SKM-1 treated with dmso at 0.1 percent for 144 hours (cell line): ENCODE data around the gene PTPRC.

Source experiments
- DNase-seq: peaks from one replicate; lab custom pipeline; 2025; ENCODE audit not compliant: unreplicated experiment; lab: John Stamatoyannopoulos, UW

The PTPRC gene

GRCh38 chr1:198643808-198644207 is 5.0 kb downstream of the PTPRC start:
- DNase-seq: no peak

DNA sequence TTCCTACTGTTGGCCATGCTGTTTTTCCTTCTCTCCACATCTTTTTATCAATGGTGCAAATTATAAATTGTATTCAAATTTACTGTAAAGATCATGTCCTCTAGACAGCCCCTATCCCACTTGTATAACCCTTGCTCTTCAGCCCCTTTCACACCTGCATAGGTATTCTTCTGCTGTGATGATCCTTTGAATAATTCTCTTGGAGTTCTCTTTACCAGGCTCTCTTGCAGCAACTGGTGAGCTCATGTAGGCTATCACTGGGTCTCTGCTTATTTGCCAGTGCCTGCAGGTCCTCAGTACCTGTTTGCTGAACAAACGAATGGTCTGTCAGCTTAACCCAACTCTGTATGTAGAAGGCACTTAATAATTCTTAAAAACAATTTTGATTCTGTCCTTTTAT is 8.2 kb downstream of the PTPRC start:
- DNase-seq: no peak

DNA sequence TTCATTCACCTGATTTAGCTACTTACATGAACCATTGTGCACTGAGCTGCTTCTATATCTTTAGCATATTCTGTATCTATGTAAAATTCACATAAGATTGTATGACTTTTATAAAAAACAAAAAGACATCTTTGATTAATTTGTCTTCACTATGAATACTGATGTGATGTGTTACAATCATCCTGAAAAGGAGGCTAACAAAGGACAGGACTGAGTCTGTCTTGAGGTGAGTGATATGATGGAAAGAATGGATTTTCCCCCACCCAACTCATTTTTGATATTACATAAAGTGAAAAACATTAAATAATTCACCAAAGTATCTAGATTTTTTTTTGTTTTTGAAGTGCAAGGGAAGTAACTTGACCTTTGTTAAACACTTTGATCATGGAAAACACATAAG is 9.8 kb downstream of the PTPRC start:
- DNase-seq: no peak

DNA sequence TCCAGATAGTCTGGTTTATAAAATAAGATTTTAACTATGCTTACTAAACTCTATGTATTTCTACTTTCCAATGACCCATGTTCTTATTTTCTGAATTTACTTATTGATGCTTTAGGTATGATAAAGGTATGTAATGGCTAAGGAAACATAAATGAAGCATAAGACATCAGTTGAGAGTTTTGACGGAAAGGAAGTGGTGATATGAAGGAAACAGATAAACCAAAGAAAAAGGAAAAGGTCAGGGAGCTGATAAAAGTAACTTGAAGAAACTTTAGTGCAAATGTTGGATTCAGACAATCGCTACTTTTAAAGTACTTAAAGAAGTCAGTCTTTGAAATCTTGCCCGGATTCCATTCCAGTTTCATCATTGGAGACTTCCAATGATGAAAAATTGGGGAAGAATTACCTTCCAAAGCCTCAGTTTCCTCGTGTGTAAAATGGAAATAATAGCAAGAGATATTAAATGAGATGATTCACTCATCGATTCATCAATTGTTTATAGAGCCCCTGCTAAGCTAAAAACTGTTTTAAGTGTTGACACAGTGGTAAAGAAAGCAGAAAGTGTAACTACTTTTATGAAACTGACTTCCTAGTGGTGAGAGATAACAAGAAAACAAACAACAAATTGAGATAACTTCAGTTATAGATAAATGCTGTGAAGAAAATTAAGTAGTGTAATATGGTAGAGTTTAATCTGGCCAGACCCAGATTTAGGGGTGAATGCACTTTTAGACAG is 10.6 kb downstream of the PTPRC start:
- no peak for DNase-seq

DNA sequence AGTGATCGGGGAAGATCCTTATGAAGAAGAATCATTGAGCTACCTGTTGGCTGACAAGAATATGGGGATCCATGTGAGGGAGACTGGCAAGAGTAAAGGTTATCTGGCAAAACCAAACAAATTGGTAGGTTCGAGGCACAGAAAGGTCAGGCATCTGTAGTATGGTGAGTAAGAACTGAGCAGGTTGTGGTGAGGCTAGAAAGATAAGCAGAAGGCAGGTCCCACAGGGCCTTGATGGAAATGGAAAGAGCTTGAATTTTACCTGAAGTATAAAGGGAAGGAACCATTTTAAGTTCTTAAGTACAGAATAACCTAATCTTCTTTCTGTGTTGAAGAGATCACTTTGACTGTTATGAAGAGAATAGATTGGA is 11.1 kb downstream of the PTPRC start:
- no peak for DNase-seq

DNA sequence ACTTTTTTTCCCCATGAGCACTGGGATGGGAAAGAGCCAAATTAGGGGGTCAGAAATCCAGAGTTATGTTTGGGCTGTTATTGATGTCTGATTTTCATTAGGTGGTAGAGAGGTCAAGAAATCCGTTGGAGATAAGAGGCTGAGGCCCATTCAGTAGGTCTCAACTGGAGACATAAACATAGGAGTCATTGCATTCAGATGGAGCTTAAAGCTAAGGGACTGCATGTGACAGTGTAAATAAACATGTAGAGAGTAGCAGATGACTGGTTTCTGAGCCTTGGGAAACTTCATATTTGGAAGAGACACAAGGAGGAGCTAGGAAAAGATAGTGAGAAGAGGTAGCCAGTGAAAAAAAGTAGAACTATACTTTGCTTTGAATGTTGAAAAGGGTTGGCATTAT is 11.7 kb downstream of the PTPRC start:
- DNase-seq: no peak

GRCh38 chr1:198651650-198652400 is 13.0 kb downstream of the PTPRC start:
- DNase-seq: peak; percentile 80

DNA sequence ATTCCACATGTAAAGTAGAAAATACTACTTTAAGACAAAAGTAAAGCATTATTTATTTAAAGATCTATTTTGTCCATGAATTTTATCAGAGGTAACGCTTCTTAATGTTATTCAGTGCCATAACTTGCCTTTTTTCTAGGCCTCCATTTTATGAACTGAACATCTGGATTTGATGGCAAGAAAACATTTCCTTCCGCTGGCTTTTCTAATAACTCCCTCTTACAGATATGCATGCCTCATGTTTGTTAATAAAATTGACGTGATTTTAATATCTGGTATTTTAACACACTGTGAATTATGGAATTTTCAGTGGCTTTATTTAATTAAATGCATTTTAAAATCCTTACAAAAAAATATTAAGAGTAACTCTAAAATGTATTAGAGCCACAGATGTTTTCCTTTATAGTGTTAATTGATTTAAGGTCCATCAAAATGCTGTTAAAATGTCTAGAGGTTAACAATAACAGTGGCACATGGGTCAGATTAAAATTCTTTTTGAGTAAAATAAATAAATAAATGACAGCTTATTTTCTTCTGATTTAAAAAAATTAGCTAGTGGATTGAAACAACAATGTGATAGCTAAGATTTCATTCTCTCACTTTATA is 15.1 kb downstream of the PTPRC start:
- DNase-seq: no peak

GRCh38 chr1:198655459-198656121 is 16.8 kb downstream of the PTPRC start:
- no peak for DNase-seq

DNA sequence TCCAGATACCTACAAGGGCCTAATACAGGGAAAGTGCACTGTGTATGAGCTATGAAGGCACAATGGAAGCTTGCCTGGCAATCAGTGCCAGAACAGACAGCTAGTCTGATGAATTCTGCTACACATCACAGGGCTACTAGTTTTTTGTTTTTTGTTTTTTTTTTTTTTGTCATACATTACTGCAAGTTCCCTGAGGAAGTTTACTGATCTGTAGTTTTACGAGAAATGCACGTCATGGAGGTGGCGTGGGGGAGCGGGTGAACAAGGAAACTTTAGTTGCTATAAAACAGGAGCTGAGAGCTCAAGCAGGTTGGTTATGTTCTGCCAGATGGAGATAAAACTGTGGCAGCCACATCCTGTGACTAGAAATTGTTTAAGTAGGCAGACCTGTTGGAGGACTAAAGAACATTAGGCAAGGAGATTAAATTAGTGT is 17.7 kb downstream of the PTPRC start:
- no peak for DNase-seq

GRCh38 chr1:198657550-198658064 is 18.8 kb downstream of the PTPRC start:
- DNase-seq: peak; percentile 89

DNA sequence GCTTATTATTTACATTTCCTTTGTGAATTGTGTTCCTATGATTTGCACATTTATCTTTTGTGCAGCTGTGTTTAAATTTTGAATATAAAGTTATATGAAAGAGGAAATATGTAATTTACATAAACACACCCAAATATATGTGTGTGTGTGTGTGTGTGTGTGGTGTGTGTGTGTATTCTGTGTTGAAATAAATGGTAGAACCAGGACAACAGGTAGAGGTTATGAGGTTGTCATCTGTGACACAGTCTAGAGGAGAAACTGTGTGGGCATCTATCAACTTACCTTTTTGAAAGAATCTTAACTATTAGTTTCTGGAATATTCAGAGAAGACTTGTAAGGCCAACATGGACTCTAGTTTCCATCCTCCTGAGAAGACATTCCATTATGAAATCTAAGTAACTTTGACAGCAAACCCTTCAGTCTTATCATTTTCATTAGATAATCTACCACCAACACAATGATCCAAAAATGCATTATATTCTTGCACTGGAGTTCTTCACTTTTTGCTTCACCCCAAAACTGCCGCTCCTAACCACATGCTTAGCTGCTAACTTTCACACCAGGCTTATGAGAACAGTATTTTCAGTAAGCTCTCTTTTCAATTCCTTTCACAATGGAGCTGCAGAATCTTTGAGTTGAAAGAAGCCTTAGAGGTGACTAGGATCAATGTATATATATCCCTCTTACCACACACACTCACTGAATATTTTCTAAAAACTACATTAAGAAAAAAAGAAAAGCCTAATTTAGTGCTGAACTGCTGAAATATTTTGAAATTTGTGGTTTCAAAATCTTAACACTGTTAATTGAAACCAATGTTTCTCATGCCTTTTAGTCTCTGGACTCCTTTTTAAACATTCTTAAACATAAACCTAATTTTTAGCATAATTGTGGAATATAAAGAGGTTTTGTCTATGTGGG is 21.8 kb downstream of the PTPRC start:
- DNase-seq: no peak

DNA sequence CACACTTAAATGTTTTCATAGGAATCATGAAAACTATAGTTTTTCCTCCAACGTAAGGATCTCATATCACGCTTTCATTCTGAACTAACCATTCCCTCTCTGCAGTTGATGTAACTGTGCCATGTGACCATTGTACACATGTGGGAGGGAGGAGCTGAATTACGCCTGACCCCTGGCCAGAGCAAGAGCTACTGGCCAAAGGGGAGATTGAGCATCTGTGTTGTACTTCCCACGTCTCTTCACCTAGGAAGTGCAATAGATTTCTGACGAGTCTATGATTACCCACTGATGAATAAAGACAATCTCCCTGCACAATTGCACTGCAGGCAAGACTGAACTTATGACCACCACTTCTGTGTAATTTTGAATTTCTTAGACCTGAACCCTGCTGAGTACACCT is 24.0 kb downstream of the PTPRC start:
- DNase-seq: no peak

- DNase-seq: peak; percentile 91
These were observed 25.4 kb downstream of the PTPRC start for GRCh38 chr1:198664068-198664788.

- DNase-seq: no peak
These were observed 28.3 kb downstream of the PTPRC start for GRCh38 chr1:198667186-198667585.

DNA sequence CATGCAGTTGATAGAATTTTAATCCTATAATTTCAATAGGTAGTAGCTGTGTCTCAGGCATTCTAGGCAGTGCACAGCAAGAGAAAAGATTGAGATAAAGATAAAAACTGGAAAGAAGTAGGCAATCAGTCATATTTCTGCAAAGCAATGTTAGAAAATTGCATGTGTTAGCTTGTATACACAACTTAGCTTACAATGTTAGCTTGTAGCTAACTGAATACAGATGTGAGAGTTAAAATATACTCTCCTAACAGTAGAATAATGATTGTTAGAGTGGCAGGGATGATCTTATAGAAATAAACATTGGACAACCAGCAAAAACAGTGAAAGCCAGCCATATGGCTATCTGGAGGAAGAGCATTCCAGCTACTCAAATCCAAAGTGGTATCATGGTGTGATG is 29.0 kb downstream of the PTPRC start:
- no peak for DNase-seq

- no peak for DNase-seq
These were observed 30.3 kb downstream of the PTPRC start for GRCh38 chr1:198669023-198669698.

GRCh38 chr1:198669771-198670170 is 30.9 kb downstream of the PTPRC start:
- DNase-seq: no peak

DNA sequence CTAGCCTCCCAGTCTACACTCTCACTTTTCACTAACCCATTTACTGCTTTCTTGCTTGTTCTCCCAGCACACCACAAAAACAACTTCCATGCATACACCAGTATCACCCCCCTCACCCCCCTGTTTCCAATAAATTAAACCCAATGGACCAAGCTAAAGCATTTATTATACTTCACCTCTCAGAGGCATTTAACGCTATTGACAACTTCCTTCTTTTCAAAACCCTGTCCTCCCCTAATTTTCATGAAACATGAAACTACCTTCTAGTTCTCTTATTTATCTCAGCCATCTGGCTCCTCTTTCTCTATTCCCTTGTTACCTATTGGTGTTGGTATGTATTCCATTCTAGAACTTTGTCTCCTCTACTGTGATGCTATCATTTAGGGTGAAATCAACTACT is 32.3 kb downstream of the PTPRC start:
- peak; percentile 37 for DNase-seq
